ENCODE results near the gene HSF2.

DNA sequence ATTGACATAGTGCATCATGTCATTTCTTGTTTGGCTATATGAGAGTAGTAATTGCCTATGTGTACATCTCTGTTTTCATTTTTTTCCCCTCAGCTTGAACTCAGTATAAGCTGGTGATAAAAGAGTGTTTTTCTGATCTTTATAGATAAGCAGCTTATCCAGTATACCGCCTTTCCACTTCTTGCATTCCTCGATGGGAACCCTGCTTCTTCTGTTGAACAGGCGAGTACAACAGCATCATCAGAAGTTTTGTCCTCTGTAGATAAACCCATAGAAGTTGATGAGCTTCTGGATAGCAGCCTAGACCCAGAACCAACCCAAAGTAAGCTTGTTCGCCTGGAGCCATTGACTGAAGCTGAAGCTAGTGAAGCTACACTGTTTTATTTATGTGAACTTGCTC, 32.3 kb downstream of the HSF2 start:
- TF ChIP-seq, protein P1, sequence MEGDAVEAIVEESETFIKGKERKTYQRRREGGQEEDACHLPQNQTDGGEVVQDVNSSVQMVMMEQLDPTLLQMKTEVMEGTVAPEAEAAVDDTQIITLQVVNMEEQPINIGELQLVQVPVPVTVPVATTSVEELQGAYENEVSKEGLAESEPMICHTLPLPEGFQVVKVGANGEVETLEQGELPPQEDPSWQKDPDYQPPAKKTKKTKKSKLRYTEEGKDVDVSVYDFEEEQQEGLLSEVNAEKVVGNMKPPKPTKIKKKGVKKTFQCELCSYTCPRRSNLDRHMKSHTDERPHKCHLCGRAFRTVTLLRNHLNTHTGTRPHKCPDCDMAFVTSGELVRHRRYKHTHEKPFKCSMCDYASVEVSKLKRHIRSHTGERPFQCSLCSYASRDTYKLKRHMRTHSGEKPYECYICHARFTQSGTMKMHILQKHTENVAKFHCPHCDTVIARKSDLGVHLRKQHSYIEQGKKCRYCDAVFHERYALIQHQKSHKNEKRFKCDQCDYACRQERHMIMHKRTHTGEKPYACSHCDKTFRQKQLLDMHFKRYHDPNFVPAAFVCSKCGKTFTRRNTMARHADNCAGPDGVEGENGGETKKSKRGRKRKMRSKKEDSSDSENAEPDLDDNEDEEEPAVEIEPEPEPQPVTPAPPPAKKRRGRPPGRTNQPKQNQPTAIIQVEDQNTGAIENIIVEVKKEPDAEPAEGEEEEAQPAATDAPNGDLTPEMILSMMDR (IDR thresholded peaks at IDR 0.05), result no peak
- no peak for TF ChIP-seq POLR2A (IDR thresholded peaks at IDR 0.05)
- no peak for TF ChIP-seq POLR2AphosphoS5 (IDR thresholded peaks at IDR 0.05; ENCODE audit: insufficient read depth in 1 of 2, low read depth in 1 of 2)

All from vagina (tissue), 2 donors.